Muscle of leg (tissue), 11 donors: ENCODE data around the gene SNRPA. TPM values are rescaled to one million over a fixed set of nuclear protein-coding genes. Genes with fewer than 3 reads are reported as not detected.

ENCODE experiments used
- DNase-seq: peaks from one replicate; pipeline ENCODE4 v3.0.0; 2013
- H3K27ac ChIP-seq: one replicate; pipeline ENCODE4 v1.5.1; 2013; ENCODE audit warnings: mild to moderate bottlenecking, low read length, control low read depth
- H3K27me3 ChIP-seq: one replicate; pipeline ENCODE4 v1.6.1; 2013; ENCODE audit warnings: low read length; ENCODE audit not compliant: control insufficient read depth, insufficient read depth
- H3K36me3 ChIP-seq: one replicate; pipeline ENCODE4 v1.6.1; 2013; ENCODE audit warnings: low read length; ENCODE audit not compliant: control insufficient read depth, insufficient read depth
- H3K4me1 ChIP-seq: one replicate; pipeline ENCODE4 v1.6.1; 2013; ENCODE audit warnings: low read length; ENCODE audit not compliant: control insufficient read depth, insufficient read depth
- H3K4me3 ChIP-seq: one replicate; pipeline ENCODE4 v1.5.1; 2013; ENCODE audit warnings: low read length, control low read depth
- H3K9me3 ChIP-seq: replicated peaks from 2 replicates; pipeline ENCODE4 v1.6.1; 2013; ENCODE audit warnings: low read depth, low read length; ENCODE audit not compliant: control insufficient read depth
- WGBS: methylation state at CpG from one replicate; pipeline ENCODE4 v1.1.5; 2013; ENCODE audit warnings: missing lambda C conversion rate; ENCODE audit not compliant: insufficient coverage; 5-methylcytosine and 5-hydroxymethylcytosine counted together
- polyA plus RNA-seq, 8 donors: library from polyadenylated mRNA; unstranded; fragments of 120-200 nt; gene quantifications; one replicate each; pipeline versions ENCODE4 v1.2.1 to v1.2.3, GENCODE V29; 2013; ENCODE audit warnings: inconsistent platforms in 1 of 8, low replicate concordance in 1 of 8; ENCODE audit not compliant: insufficient read length in 8 of 8, insufficient read depth in 1 of 8
- total RNA-seq: library from RNA; stranded (reverse); fragments of 120-200 nt; gene quantifications from one replicate; pipeline ENCODE4 v1.2.4, GENCODE V29; 2013

SNRPA gene
- total and polyA plus RNA-seq, 9 donors: 27.0 to 88.4 (median 73.2) TPM

DNA sequence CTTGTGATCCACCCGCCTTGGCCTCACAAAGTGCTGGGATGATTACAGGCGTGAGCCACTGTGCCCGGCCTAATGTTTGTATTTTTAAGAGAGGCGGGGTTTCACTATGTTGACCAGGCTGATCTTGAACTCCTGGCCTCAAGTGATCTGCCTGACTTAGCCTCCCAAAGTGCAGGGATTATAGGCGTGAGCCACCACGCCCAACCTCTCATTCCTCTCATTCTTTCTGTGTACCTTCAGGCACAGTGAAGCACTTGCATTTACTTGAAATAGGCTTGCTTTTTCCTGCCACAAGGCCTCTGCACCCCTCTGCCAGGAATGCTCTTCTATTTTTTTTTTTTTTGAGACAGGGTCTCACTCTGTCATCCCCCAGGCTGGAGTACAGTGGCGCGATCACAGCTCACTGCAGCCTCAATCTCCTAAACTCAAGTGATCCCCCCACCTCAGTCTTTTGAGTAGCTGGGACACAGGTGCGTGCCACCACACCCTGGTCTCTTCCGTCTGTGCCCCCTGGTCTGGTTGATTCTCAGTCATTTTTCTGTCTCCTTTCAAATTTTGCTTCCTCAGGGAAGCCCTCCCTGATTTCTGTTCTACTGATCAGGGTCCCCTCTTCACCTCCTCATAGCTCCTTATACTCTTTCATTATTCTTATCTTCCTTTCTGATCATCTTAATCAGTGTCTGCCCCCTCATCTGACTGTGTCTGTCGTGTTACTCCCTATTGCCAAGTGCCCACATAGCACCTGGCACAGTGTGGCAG, 15.8 kb upstream of the SNRPA start:
- no peaks in the 10 kb centered on the region for H3K9me3 ChIP-seq
- peaks cover 86% of the 10 kb centered on the region for H3K36me3 ChIP-seq
- no peak overlapping the region for H3K27ac ChIP-seq
- 90% methylated on average over 9 of the region's 11 CpGs for WGBS
- H3K27me3 ChIP-seq: no peaks in the 10 kb centered on the region
- no peak for DNase-seq
- peaks cover 2% of the 10 kb centered on the region for H3K4me1 ChIP-seq
- no peak overlapping the region for H3K4me3 ChIP-seq

GRCh38 chr19:40736661-40737060, 14.3 kb upstream of the SNRPA start:
- peaks cover 10% of the 10 kb centered on the region for H3K4me1 ChIP-seq
- WGBS: 72% methylated on average over 5 of the region's 9 CpGs
- no peak for DNase-seq
- H3K27ac ChIP-seq: no peak overlapping the region
- peaks cover 78% of the 10 kb centered on the region for H3K36me3 ChIP-seq
- no peaks in the 10 kb centered on the region for H3K27me3 ChIP-seq
- H3K9me3 ChIP-seq: no peaks in the 10 kb centered on the region
- H3K4me3 ChIP-seq: no peak overlapping the region

GRCh38 chr19:40737102-40737644, 13.8 kb upstream of the SNRPA start:
- no peak for DNase-seq
- 77% methylated on average over 4 of the region's 9 CpGs for WGBS
- Histone ChIP-seq H3K9me3 (no peaks in the 10 kb centered on the region), H3K27ac (no peak overlapping the region), H3K4me1 (peaks cover 10% of the 10 kb centered on the region), H3K36me3 (peaks cover 76% of the 10 kb centered on the region), H3K4me3 (no peak overlapping the region), H3K27me3 (no peaks in the 10 kb centered on the region)

GRCh38 chr19:40739030-40739839, 11.8 kb upstream of the SNRPA start:
- Histone ChIP-seq H3K36me3 (peaks cover 57% of the 10 kb centered on the region), H3K9me3 (no peaks in the 10 kb centered on the region), H3K4me3 (no peak overlapping the region), H3K27me3 (no peaks in the 10 kb centered on the region), H3K4me1 (peaks cover 10% of the 10 kb centered on the region), H3K27ac (no peak overlapping the region)
- WGBS: 80% methylated on average over 21 of the region's 22 CpGs
- DNase-seq: no peak

- WGBS: 54% methylated on average over 14 of the region's 16 CpGs
- Histone ChIP-seq H3K27me3 (no peaks in the 10 kb centered on the region), H3K4me1 (peaks cover 10% of the 10 kb centered on the region), H3K4me3 (no peak overlapping the region), H3K36me3 (peaks cover 50% of the 10 kb centered on the region), H3K9me3 (no peaks in the 10 kb centered on the region), H3K27ac (peak overlapping the region; percentile 73)
- no peak for DNase-seq
Observed at GRCh38 chr19:40739871-40740703, 10.9 kb upstream of the SNRPA start.

DNA sequence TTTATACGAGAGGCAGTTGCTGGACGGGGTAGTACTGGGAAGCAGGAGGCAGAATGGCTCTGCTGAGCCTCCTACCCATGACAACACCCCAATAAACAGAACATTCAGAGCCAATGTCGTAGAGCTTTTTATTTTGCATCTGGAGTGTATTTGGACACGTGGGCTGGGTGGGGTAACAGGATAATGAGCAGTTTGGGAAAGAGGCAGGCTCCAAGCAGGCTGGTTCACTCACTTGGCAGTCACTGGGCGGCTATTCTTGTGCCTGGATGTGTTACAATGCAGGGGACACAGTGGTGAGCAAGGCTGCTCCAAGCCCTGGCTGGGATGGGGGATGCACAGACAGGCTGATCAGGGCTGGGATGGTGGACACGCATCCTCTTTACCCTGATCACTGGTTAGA, 10.3 kb upstream of the SNRPA start:
- Histone ChIP-seq H3K4me3 (no peak overlapping the region), H3K27ac (peak overlapping the region; percentile 73), H3K27me3 (no peaks in the 10 kb centered on the region), H3K4me1 (peaks cover 10% of the 10 kb centered on the region), H3K9me3 (no peaks in the 10 kb centered on the region), H3K36me3 (peaks cover 43% of the 10 kb centered on the region)
- WGBS: 38% methylated on average over 2 of the region's 6 CpGs
- DNase-seq: peak; percentile 80

GRCh38 chr19:40741527-40742390, 9.2 kb upstream of the SNRPA start:
- Histone ChIP-seq H3K27ac (no peak overlapping the region), H3K4me1 (peaks cover 10% of the 10 kb centered on the region), H3K27me3 (no peaks in the 10 kb centered on the region), H3K9me3 (no peaks in the 10 kb centered on the region), H3K36me3 (peaks cover 36% of the 10 kb centered on the region), H3K4me3 (no peak overlapping the region)
- no peak for DNase-seq
- WGBS: 55% methylated on average over 8 of the region's 10 CpGs

DNA sequence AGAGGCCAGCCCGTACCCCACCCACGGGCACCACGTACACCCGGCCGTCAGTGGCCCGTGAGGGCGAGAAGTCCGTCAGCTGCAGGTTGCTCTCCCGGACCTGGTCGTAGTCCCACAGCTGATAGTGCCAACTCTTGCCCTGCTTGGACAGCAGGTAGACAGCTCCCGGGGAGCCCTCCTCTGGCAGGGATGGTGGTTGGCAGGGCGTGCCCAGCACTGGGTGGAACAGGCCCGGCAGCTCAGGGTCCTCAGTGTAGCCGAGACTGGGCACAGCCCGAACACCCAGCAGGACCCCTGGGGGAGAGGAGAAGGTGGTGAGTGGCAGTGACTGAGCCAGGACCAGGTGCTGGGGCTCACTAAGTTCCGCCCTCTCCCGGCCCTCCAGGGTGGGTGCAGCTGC, 8.5 kb upstream of the SNRPA start:
- H3K36me3 ChIP-seq: peaks cover 29% of the 10 kb centered on the region
- H3K27ac ChIP-seq: no peak overlapping the region
- DNase-seq: no peak
- 85% methylated on average over 17 of the region's 17 CpGs for WGBS
- no peaks in the 10 kb centered on the region for H3K27me3 ChIP-seq
- H3K9me3 ChIP-seq: no peaks in the 10 kb centered on the region
- peaks cover 10% of the 10 kb centered on the region for H3K4me1 ChIP-seq
- H3K4me3 ChIP-seq: no peak overlapping the region

DNA sequence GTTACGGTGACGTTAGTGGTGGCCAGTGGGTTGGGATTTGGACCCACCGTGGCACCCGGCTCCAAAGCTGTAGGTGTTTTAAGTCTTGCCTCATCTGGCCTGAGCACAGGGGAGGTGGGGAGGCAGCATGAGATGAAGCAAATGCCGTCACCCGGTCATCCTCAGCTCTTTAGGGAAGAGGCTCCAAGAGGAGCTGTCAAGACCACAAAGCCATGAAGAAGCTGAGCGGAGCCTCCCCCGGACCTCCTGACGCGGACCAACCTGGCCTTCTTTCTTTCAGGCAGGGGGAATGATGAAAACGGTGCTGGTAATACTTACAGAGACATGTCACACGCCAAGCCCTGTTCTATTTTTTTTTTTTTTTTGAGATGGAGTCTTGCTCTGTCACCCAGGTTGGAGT, 8.1 kb upstream of the SNRPA start:
- Histone ChIP-seq H3K4me1 (peaks cover 10% of the 10 kb centered on the region), H3K4me3 (no peak overlapping the region), H3K36me3 (peaks cover 26% of the 10 kb centered on the region), H3K27ac (no peak overlapping the region), H3K27me3 (no peaks in the 10 kb centered on the region), H3K9me3 (no peaks in the 10 kb centered on the region)
- 91% methylated on average over 10 of the region's 12 CpGs for WGBS
- DNase-seq: no peak
